ENCODE data around the gene SEPTIN6.
A peak's percentile ranks its signal among the peaks of the same experiment; 100 is the strongest.

SEPTIN6 gene

DNA sequence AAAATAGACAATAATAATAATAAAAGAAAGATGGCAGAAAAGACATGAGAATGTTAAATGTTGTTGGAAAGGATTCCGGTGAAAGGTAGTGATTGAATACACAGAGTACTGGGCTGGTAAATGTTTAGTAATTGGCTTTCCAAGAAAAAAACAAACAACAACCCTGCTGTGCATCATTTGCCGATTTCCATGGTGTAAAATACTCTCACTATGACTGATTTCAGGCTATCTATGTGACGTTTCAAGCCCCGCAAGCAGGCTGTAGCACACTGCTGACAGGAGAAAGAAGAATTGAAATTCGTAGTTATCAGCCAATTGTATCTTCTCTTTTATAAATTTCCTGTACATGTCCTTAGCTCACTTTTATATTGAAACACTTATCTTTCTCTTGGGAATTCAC lies 13.6 kb upstream of the SEPTIN6 start:
- TF ChIP-seq, protein P1, sequence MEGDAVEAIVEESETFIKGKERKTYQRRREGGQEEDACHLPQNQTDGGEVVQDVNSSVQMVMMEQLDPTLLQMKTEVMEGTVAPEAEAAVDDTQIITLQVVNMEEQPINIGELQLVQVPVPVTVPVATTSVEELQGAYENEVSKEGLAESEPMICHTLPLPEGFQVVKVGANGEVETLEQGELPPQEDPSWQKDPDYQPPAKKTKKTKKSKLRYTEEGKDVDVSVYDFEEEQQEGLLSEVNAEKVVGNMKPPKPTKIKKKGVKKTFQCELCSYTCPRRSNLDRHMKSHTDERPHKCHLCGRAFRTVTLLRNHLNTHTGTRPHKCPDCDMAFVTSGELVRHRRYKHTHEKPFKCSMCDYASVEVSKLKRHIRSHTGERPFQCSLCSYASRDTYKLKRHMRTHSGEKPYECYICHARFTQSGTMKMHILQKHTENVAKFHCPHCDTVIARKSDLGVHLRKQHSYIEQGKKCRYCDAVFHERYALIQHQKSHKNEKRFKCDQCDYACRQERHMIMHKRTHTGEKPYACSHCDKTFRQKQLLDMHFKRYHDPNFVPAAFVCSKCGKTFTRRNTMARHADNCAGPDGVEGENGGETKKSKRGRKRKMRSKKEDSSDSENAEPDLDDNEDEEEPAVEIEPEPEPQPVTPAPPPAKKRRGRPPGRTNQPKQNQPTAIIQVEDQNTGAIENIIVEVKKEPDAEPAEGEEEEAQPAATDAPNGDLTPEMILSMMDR (IDR thresholded peaks at IDR 0.05; ENCODE audit: low read length), result no peak
- H2AFZ ChIP-seq (ENCODE audit: low read length), result no peak overlapping the region
- H3K27me3 ChIP-seq (ENCODE audit: insufficient read depth, low read length), result no peaks in the 10 kb centered on the region
- no peaks in the 10 kb centered on the region for H3K9me3 ChIP-seq (ENCODE audit: low read length)
- no peaks in the 10 kb centered on the region for H3F3A ChIP-seq (ENCODE audit: insufficient read depth, low read length)
- H3K79me2 ChIP-seq (ENCODE audit: insufficient read depth, low read length), result no peaks in the 10 kb centered on the region
- H3K4me1 ChIP-seq (ENCODE audit: insufficient read depth, low read length, severe bottlenecking), result no peaks in the 10 kb centered on the region
- H3K36me3 ChIP-seq (ENCODE audit: insufficient read depth, low read length), result no peaks in the 10 kb centered on the region; the same call in 1 of the 2 replicates
- H3K9ac ChIP-seq (ENCODE audit: low read length), result no peak overlapping the region
- no peaks in the 10 kb centered on the region for H4K20me1 ChIP-seq (ENCODE audit: insufficient read depth, low read length)
- no peak overlapping the region for H3K27ac ChIP-seq (ENCODE audit: low read depth, low read length, poor library complexity, severe bottlenecking)
- H3K4me2 ChIP-seq (ENCODE audit: low read length), result no peak overlapping the region
- no peak overlapping the region for H3K4me3 ChIP-seq (ENCODE audit: low read depth, low read length, poor library complexity, severe bottlenecking)
- H3K9me2 ChIP-seq (ENCODE audit: low read depth, low read length), result no peaks in the 10 kb centered on the region

DNA sequence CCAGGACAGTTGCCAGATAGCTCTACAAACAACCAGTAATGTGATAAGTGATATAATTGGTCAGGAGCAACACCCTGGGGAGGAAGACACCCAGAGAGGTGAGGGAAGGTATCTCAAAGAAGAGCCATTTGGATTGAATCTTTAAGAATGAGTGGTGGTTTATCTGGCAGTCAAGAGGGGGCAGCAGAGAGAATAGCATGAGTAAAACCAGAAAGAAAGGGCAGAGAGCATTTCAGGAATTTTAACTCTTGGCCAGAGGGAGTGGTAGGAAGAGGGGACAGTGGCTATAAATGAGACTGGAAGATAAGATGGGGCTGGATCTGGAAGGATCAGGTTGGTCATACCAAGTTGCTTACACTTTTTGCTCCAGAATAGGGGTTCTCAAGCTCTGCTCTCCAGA lies 5.9 kb upstream of the SEPTIN6 start:
- H3K4me3 ChIP-seq (ENCODE audit: low read depth, low read length, poor library complexity, severe bottlenecking), result no peak overlapping the region
- H3K4me2 ChIP-seq (ENCODE audit: low read length), result no peak overlapping the region

DNA sequence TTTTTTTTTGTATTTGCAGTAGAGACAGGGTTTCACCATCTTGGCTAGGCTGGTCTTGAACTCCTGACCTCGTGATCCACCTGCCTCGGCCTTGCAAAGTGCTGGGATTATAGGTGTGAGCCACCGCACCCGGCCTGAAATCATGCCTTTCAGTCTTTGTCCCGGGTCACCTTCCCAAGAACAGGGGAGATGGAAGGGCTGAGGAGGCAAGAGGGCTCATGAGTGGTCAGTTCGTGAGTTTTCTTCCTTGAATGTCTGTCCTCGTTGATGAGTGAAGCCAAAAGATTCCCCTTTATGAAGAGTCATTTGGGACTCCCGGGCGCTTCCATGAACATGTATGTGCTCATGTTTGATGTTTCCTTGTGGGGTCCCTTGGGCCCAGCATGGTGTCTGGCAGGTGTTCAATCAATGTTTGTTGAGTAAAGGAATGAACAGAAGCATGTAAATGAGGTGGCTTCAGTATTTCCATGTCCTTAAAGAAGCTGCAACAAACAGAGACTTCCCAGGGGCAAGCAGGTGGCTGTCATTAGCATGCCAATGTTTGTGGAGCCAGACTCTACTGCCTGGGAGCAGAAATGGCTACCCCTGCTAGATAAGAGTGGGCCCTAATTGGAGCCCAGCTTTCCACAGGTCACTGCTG lies 3.4 kb upstream of the SEPTIN6 start:
- no peak overlapping the region for H2AFZ ChIP-seq (ENCODE audit: low read length)
- H3K9ac ChIP-seq (ENCODE audit: low read length), result no peak overlapping the region
- H3K36me3 ChIP-seq (ENCODE audit: insufficient read depth, low read length), result no peaks in the 10 kb centered on the region
- no peaks in the 10 kb centered on the region for H4K20me1 ChIP-seq (ENCODE audit: insufficient read depth, low read length)
- no peak overlapping the region for H3K4me3 ChIP-seq (ENCODE audit: low read depth, low read length, poor library complexity, severe bottlenecking)
- H3K9me2 ChIP-seq (ENCODE audit: low read depth, low read length), result no peaks in the 10 kb centered on the region
- H3K27ac ChIP-seq (ENCODE audit: low read depth, low read length, poor library complexity, severe bottlenecking), result peak overlapping the region; percentile 63
- no peaks in the 10 kb centered on the region for H3F3A ChIP-seq (ENCODE audit: insufficient read depth, low read length)
- peaks cover 44% of the 10 kb centered on the region for H3K4me1 ChIP-seq (ENCODE audit: insufficient read depth, low read length, severe bottlenecking)
- H3K9me3 ChIP-seq (ENCODE audit: low read length), result no peaks in the 10 kb centered on the region
- H3K27me3 ChIP-seq (ENCODE audit: insufficient read depth, low read length), result no peaks in the 10 kb centered on the region
- H3K4me2 ChIP-seq (ENCODE audit: low read length), result peak overlapping the region; percentile 7; the same call in 1 of the 2 replicates
- TF ChIP-seq, protein P1 (IDR thresholded peaks at IDR 0.05; ENCODE audit: low read length), result no peak
- no peak for TF ChIP-seq EZH2 (IDR thresholded peaks at IDR 0.05; ENCODE audit: borderline replicate concordance, low read length)
- H3K79me2 ChIP-seq (ENCODE audit: insufficient read depth, low read length), result peaks cover 9% of the 10 kb centered on the region

More for the DNA sequence above, 5.9 kb upstream of the SEPTIN6 start:
- H2AFZ ChIP-seq (ENCODE audit: low read length), result no peak overlapping the region
- H3K27me3 ChIP-seq (ENCODE audit: insufficient read depth, low read length), result no peaks in the 10 kb centered on the region
- no peaks in the 10 kb centered on the region for H3K9me3 ChIP-seq (ENCODE audit: low read length)
- H3K9ac ChIP-seq (ENCODE audit: low read length), result no peak overlapping the region
- H3K79me2 ChIP-seq (ENCODE audit: insufficient read depth, low read length), result no peaks in the 10 kb centered on the region
- TF ChIP-seq, protein P1 (IDR thresholded peaks at IDR 0.05; ENCODE audit: low read length), result peak; percentile 56
- no peak for TF ChIP-seq EZH2 (IDR thresholded peaks at IDR 0.05; ENCODE audit: borderline replicate concordance, low read length)
- H4K20me1 ChIP-seq (ENCODE audit: insufficient read depth, low read length), result no peaks in the 10 kb centered on the region
- no peaks in the 10 kb centered on the region for H3K36me3 ChIP-seq (ENCODE audit: insufficient read depth, low read length)
- no peaks in the 10 kb centered on the region for H3F3A ChIP-seq (ENCODE audit: insufficient read depth, low read length)
- peaks cover 37% of the 10 kb centered on the region for H3K4me1 ChIP-seq (ENCODE audit: insufficient read depth, low read length, severe bottlenecking)
- H3K9me2 ChIP-seq (ENCODE audit: low read depth, low read length), result no peaks in the 10 kb centered on the region
- no peak overlapping the region for H3K27ac ChIP-seq (ENCODE audit: low read depth, low read length, poor library complexity, severe bottlenecking)
